Muscle layer of duodenum (tissue), 2 donors: ENCODE results near the gene SAP130.

Source experiments
- H3K27ac ChIP-seq: one replicate; pipeline ENCODE4 v1.7.0; 2013; ENCODE audit warnings: mild to moderate bottlenecking, low read length
- H3K27me3 ChIP-seq: one replicate; pipeline ENCODE4 v1.7.0; 2013; ENCODE audit warnings: low read depth, mild to moderate bottlenecking, control low read depth, low read length
- H3K36me3 ChIP-seq, 2 donors: one replicate each; pipeline ENCODE4 v1.7.0; 2013; ENCODE audit warnings: low read length in 2 of 2, control low read depth in 1 of 2, mild to moderate bottlenecking in 1 of 2; ENCODE audit not compliant: insufficient read depth in 2 of 2, control insufficient read depth in 1 of 2
- H3K4me1 ChIP-seq, 2 donors: one replicate each; pipeline ENCODE4 v1.7.0; 2013; ENCODE audit warnings: low read length in 2 of 2, mild to moderate bottlenecking in 2 of 2, control low read depth in 1 of 2, moderate library complexity in 1 of 2; ENCODE audit not compliant: insufficient read depth in 2 of 2, control insufficient read depth in 1 of 2
- H3K4me3 ChIP-seq, 2 donors: one replicate each; pipeline ENCODE4 v1.7.0; 2013; ENCODE audit warnings: low read length in 2 of 2, low read depth in 1 of 2, mild to moderate bottlenecking in 1 of 2
- H3K9me3 ChIP-seq, 2 donors: one replicate each; pipeline ENCODE4 v1.7.0; 2013; ENCODE audit warnings: low read length in 2 of 2, control low read depth in 1 of 2, mild to moderate bottlenecking in 1 of 2; ENCODE audit not compliant: control insufficient read depth in 1 of 2
- donor health status: healthy.

SAP130 gene

GRCh38 chr2:128017561-128017960, 10.3 kb downstream of the SAP130 start:
- Histone ChIP-seq H3K27me3 (no peaks in the 10 kb centered on the region), H3K9me3 (no peaks in the 10 kb centered on the region), H3K4me3 (no peak overlapping the region), H3K36me3 (peaks cover 50 to 53% of the 10 kb centered on the region in 2 donors), H3K4me1 (no peaks in the 10 kb centered on the region), H3K27ac (no peak overlapping the region)

GRCh38 chr2:128016620-128017019, 11.2 kb downstream of the SAP130 start:
- H3K36me3 ChIP-seq, result peaks cover 50 to 59% of the 10 kb centered on the region in 2 donors
- H3K9me3 ChIP-seq, result no peaks in the 10 kb centered on the region
- no peak overlapping the region for H3K4me3 ChIP-seq
- no peak overlapping the region for H3K27ac ChIP-seq
- no peaks in the 10 kb centered on the region for H3K27me3 ChIP-seq
- no peaks in the 10 kb centered on the region for H3K4me1 ChIP-seq

GRCh38 chr2:128012698-128013097, 15.2 kb downstream of the SAP130 start:
- Histone ChIP-seq H3K9me3 (no peaks in the 10 kb centered on the region), H3K27ac (no peak overlapping the region), H3K4me1 (no peaks in the 10 kb centered on the region), H3K27me3 (no peaks in the 10 kb centered on the region), H3K36me3 (peaks cover 79 to 95% of the 10 kb centered on the region in 2 donors), H3K4me3 (no peak overlapping the region)

- H3K36me3 ChIP-seq, result peaks cover 61 to 94% of the 10 kb centered on the region in 2 donors
- H3K4me1 ChIP-seq, result no peaks in the 10 kb centered on the region
- no peak overlapping the region for H3K4me3 ChIP-seq
- no peaks in the 10 kb centered on the region for H3K27me3 ChIP-seq
- no peak overlapping the region for H3K27ac ChIP-seq
- no peaks in the 10 kb centered on the region for H3K9me3 ChIP-seq
These were observed 19.7 kb downstream of the SAP130 start for GRCh38 chr2:128008074-128008672.

GRCh38 chr2:128004509-128004908, 23.4 kb downstream of the SAP130 start:
- Histone ChIP-seq H3K9me3 (no peaks in the 10 kb centered on the region), H3K36me3 (peaks cover 47 to 86% of the 10 kb centered on the region in 2 donors), H3K27me3 (no peaks in the 10 kb centered on the region), H3K27ac (no peak overlapping the region), H3K4me3 (no peak overlapping the region), H3K4me1 (no peaks in the 10 kb centered on the region)

- H3K27ac ChIP-seq, result no peak overlapping the region
- peaks cover 46 to 86% of the 10 kb centered on the region in 2 donors for H3K36me3 ChIP-seq
- H3K27me3 ChIP-seq, result no peaks in the 10 kb centered on the region
- no peaks in the 10 kb centered on the region for H3K4me1 ChIP-seq
- H3K9me3 ChIP-seq, result no peaks in the 10 kb centered on the region
- H3K4me3 ChIP-seq, result no peak overlapping the region
These were observed 24.4 kb downstream of the SAP130 start for GRCh38 chr2:128003463-128003862.

GRCh38 chr2:127996160-127996559, 31.7 kb downstream of the SAP130 start:
- H3K27ac ChIP-seq, result no peak overlapping the region
- no peaks in the 10 kb centered on the region for H3K4me1 ChIP-seq
- H3K9me3 ChIP-seq, result no peaks in the 10 kb centered on the region
- peaks cover 44 to 70% of the 10 kb centered on the region in 2 donors for H3K36me3 ChIP-seq
- H3K4me3 ChIP-seq, result no peak overlapping the region
- H3K27me3 ChIP-seq, result no peaks in the 10 kb centered on the region

GRCh38 chr2:127995725-127996124, 32.1 kb downstream of the SAP130 start:
- peaks cover 44 to 66% of the 10 kb centered on the region in 2 donors for H3K36me3 ChIP-seq
- no peaks in the 10 kb centered on the region for H3K27me3 ChIP-seq
- H3K4me3 ChIP-seq, result no peak overlapping the region
- no peak overlapping the region for H3K27ac ChIP-seq
- no peaks in the 10 kb centered on the region for H3K4me1 ChIP-seq
- no peaks in the 10 kb centered on the region for H3K9me3 ChIP-seq

- Histone ChIP-seq H3K4me3 (no peak overlapping the region), H3K9me3 (no peaks in the 10 kb centered on the region), H3K4me1 (no peaks in the 10 kb centered on the region), H3K27me3 (no peaks in the 10 kb centered on the region), H3K36me3 (peaks cover 36 to 56% of the 10 kb centered on the region in 2 donors), H3K27ac (no peak overlapping the region)
These were observed 34.2 kb downstream of the SAP130 start for GRCh38 chr2:127993659-127994058.

- no peak overlapping the region for H3K27ac ChIP-seq
- peaks cover 39 to 59% of the 10 kb centered on the region in 2 donors for H3K36me3 ChIP-seq
- H3K9me3 ChIP-seq, result no peaks in the 10 kb centered on the region
- H3K4me3 ChIP-seq, result no peak overlapping the region
- H3K27me3 ChIP-seq, result no peaks in the 10 kb centered on the region
- no peaks in the 10 kb centered on the region for H3K4me1 ChIP-seq
These were observed 36.1 kb downstream of the SAP130 start for GRCh38 chr2:127991742-127992141.

GRCh38 chr2:127986548-127987079, 41.2 kb downstream of the SAP130 start:
- no peaks in the 10 kb centered on the region for H3K27me3 ChIP-seq
- H3K4me1 ChIP-seq, result no peaks in the 10 kb centered on the region
- no peak overlapping the region for H3K27ac ChIP-seq
- H3K36me3 ChIP-seq, result peaks cover 65 to 69% of the 10 kb centered on the region in 2 donors
- no peak overlapping the region for H3K4me3 ChIP-seq
- no peaks in the 10 kb centered on the region for H3K9me3 ChIP-seq

GRCh38 chr2:127985735-127986134, 42.1 kb downstream of the SAP130 start:
- Histone ChIP-seq H3K27me3 (no peaks in the 10 kb centered on the region), H3K4me3 (no peak overlapping the region), H3K4me1 (no peaks in the 10 kb centered on the region), H3K27ac (no peak overlapping the region), H3K9me3 (no peaks in the 10 kb centered on the region), H3K36me3 (peaks cover 65 to 70% of the 10 kb centered on the region in 2 donors)
